ENCODE results near the gene ADAMTSL1. TPM values are rescaled to one million over a fixed set of nuclear protein-coding genes. Genes with fewer than 3 reads are reported as not detected.

The ADAMTSL1 gene
- total and polyA plus RNA-seq, 2 of the 8 experiments (the other 6 are each of a cell fraction or from before 2014, with no cell fraction given): 0.84 to 1.1 TPM

GRCh38 chr9:18805386-18805785, 331.4 kb downstream of the ADAMTSL1 start:
- TF ChIP-seq ATF3 (IDR thresholded peaks at IDR 0.05; ENCODE audit: insufficient read depth, low read depth, low read length) (no peak), CTCF (IDR thresholded peaks at IDR 0.05; ENCODE audit: control extremely low read depth in 1 of 3, insufficient read depth in 1 of 3, low read depth in 1 of 3, low read length in 3 of 3) (peak in 1 of 3 experiments; percentile 17; a peak in 1 of 4 replicates)

More at GRCh38 chr9:18805386-18805785, 331.4 kb downstream of the ADAMTSL1 start:
- Histone ChIP-seq H3K4me2 (ENCODE audit: insufficient read depth in 1 of 2, low read depth in 2 of 2, low read length in 2 of 2) (no peak overlapping the region), H3K27me3 (replicated peaks in 1 of 4; ENCODE audit: control insufficient read depth in 3 of 4, extremely low read depth in 1 of 4, insufficient read depth in 3 of 4, low read length in 3 of 4) (no peaks in the 10 kb centered on the region), H4K91ac (replicated peaks; ENCODE audit: insufficient read length, low read length) (no peak overlapping the region), H3K9me3 (ENCODE audit: insufficient read depth in 2 of 2, low read depth in 1 of 2, low read length in 1 of 2) (no peaks in the 10 kb centered on the region), H4K5ac (ENCODE audit: insufficient read length, low read depth, low read length) (no peak overlapping the region), H4K20me1 (replicated peaks in 1 of 2; ENCODE audit: control insufficient read depth in 1 of 2, insufficient read depth in 2 of 2, low read length in 2 of 2) (no peaks in the 10 kb centered on the region), H3K27ac (ENCODE audit: low read depth, low read length) (no peak overlapping the region), H2BK120ac (replicated peaks; ENCODE audit: low read depth, low read length) (no peak overlapping the region), H3K14ac (ENCODE audit: insufficient read length) (no peak overlapping the region), H2BK20ac (ENCODE audit: low read length) (no peak overlapping the region), H3K9ac (replicated peaks in 1 of 4; ENCODE audit: extremely low read depth in 1 of 4, low read depth in 3 of 4, low read length in 3 of 4) (no peak overlapping the region), H3K79me2 (ENCODE audit: control insufficient read depth in 1 of 2, insufficient read depth in 2 of 2, low read length in 2 of 2) (no peaks in the 10 kb centered on the region), H3K36me3 (ENCODE audit: control insufficient read depth in 2 of 4, insufficient read depth in 4 of 4, low read length in 3 of 4) (no peaks in the 10 kb centered on the region), H3K23me2 (ENCODE audit: low read depth, low read length) (no peaks in the 10 kb centered on the region), H3K79me1 (ENCODE audit: low read depth, low read length) (no peaks in the 10 kb centered on the region), H2AFZ (ENCODE audit: low read length) (no peak overlapping the region), H3K4ac (replicated peaks; ENCODE audit: insufficient read length, low read depth, low read length) (no peak overlapping the region), H2AK5ac (ENCODE audit: low read depth, low read length) (no peak overlapping the region), H3K23ac (ENCODE audit: insufficient read length) (no peak overlapping the region), H3K4me1 (replicated peaks in 1 of 4; ENCODE audit: control insufficient read depth in 3 of 4, insufficient read depth in 4 of 4, low read length in 3 of 4) (peaks cover 2 to 6% (median 5%) of the 10 kb centered on the region in 4 experiments; a peak in 3 of 7 replicates), H2BK5ac (ENCODE audit: low read depth, low read length) (no peak overlapping the region), H3K18ac (ENCODE audit: extremely low read depth, low read length) (no peak overlapping the region), H2BK12ac (ENCODE audit: low read depth, low read length) (no peak overlapping the region), H3K56ac (replicated peaks; ENCODE audit: insufficient read length, low read depth, low read length) (no peak overlapping the region), H3K4me3 (ENCODE audit: extremely low read depth in 1 of 4, insufficient read depth in 2 of 4, low read depth in 3 of 4, low read length in 4 of 4) (no peak overlapping the region), H4K8ac (ENCODE audit: extremely low read depth, insufficient read depth, low read length) (no peak overlapping the region), H2BK15ac (ENCODE audit: low read length) (no peak overlapping the region)
- ChIA-PET POLR2A (ENCODE audit: partially characterized antibody) (no interaction called here), CTCF (ENCODE audit: partially characterized antibody) (interaction anchor here (0.8 to 1.3 kb wide), 5 partner anchors 12 to 19 kb away, joined by 3 to 7 read pairs (median 4); no protein-coding TSS in a partner anchor)
- no peak for DNase-seq (ENCODE audit: low read depth in 1 of 2, low spot score in 2 of 2)
- no peak for FAIRE-seq
- WGBS, 2 experiments (ENCODE audit: extremely low coverage in 1 of 2, insufficient coverage in 1 of 2, insufficient read length in 1 of 2, insufficient replicate concordance in 2 of 2, low coverage in 1 of 2, low lambda C conversion rate in 2 of 2, missing lambda C conversion rate in 1 of 2): 71% methylated on average over 5 of the region's 5 CpGs; no CpG with 5 or more reads in 1 of the 2 experiments

All from H1 (cell line).